Right renal pelvis (tissue), 4 donors: ENCODE measurements around the gene ELP1. TPM values are rescaled to one million over a fixed set of nuclear protein-coding genes. Genes with fewer than 3 reads are reported as not detected.

ENCODE experiments used
- DNase-seq, 4 donors: peaks; one replicate each; pipeline ENCODE4 v3.0.0-alpha.2; 2013; ENCODE audit warnings: low read depth in 4 of 4, low spot score in 3 of 4, missing footprints in 1 of 4
- polyA plus RNA-seq, 4 donors: library from polyadenylated mRNA; unstranded; fragments of 120-200 nt; gene quantifications; one replicate each; pipeline ENCODE4 v1.2.1, GENCODE V29; 2013; ENCODE audit not compliant: insufficient read length in 4 of 4

ELP1 gene
- polyA plus RNA-seq, 4 donors, result 42.0 to 46.9 (median 44.1) TPM

- no peak for DNase-seq
Measured at GRCh38 chr9:108834959-108835665, 98.8 kb downstream of the ELP1 start.

- no peak for DNase-seq
Measured at GRCh38 chr9:108832179-108832500, 101.8 kb downstream of the ELP1 start.

- no peak for DNase-seq
Measured at GRCh38 chr9:108831496-108832178, 102.3 kb downstream of the ELP1 start.

- no peak for DNase-seq
Measured at GRCh38 chr9:108830272-108830671, 103.7 kb downstream of the ELP1 start.

- DNase-seq, result no peak
Measured at GRCh38 chr9:108823829-108824228, 110.1 kb downstream of the ELP1 start.

Other genes with a start within 250 kb of the ELP1 start
- gene ACTL7B, start 78.1 kb downstream of the ELP1 start, polyA plus RNA-seq, result not detected
- not detected for gene ACTL7A, start 71.9 kb downstream of the ELP1 start, polyA plus RNA-seq
- 10 to 100 TPM; 28.8 to 38.1 (median 33.8) TPM for gene ABITRAM, start 276 bp upstream of the ELP1 start, polyA plus RNA-seq
- 10 to 100 TPM; 61.5 to 68.4 (median 65.8) TPM for gene CTNNAL1, start 79.4 kb upstream of the ELP1 start, polyA plus RNA-seq
- gene TMEM245, start 185.8 kb upstream of the ELP1 start, polyA plus RNA-seq, result 10 to 100 TPM; 66.8 to 78.5 (median 71.8) TPM
- gene FRRS1L, start 233.1 kb upstream of the ELP1 start, polyA plus RNA-seq, result 1 to 10 TPM; 2.0 to 4.4 (median 3.2) TPM